Type B pancreatic cell (in vitro differentiated cells): ENCODE measurements around the gene BCO2. TPM values are rescaled to one million over a fixed set of nuclear protein-coding genes. Genes with fewer than 3 reads are reported as not detected.

ENCODE experiments used
- DNase-seq: peaks from one replicate; pipeline ENCODE4 v3.0.0; 2021; ENCODE audit warnings: mixed read lengths; ENCODE audit not compliant: unreplicated experiment; ENCODE audit errors: extremely low spot score
- H3K27ac Mint-ChIP-seq: 2 replicates; pipeline ENCODE4 v1.8.0; 2021; ENCODE audit warnings: mild to moderate bottlenecking, mixed read lengths
- H3K27me3 Mint-ChIP-seq: 2 replicates; pipeline ENCODE4 v1.8.0; 2021; ENCODE audit warnings: mixed read lengths
- H3K36me3 Mint-ChIP-seq: 2 replicates; pipeline ENCODE4 v1.8.0; 2021; ENCODE audit warnings: mixed read lengths
- H3K4me1 Mint-ChIP-seq: one replicate; pipeline ENCODE4 v1.8.0; 2021; ENCODE audit warnings: mixed read lengths; ENCODE audit not compliant: unreplicated experiment
- H3K4me3 Mint-ChIP-seq: 2 replicates; pipeline ENCODE4 v1.8.0; 2021; ENCODE audit warnings: mild to moderate bottlenecking, mixed read lengths
- H3K9me3 Mint-ChIP-seq: 2 replicates; pipeline ENCODE4 v1.8.0; 2021; ENCODE audit warnings: mixed read lengths
- CTCF ChIP-seq: fragments of 200-600 bp; sonication (generic); conservative IDR thresholded peaks from 2 replicates; pipeline ENCODE4 v1.5.0; 2021; ENCODE audit warnings: antibody characterized with exemption, mild to moderate bottlenecking
- long read RNA-seq: library from polyadenylated mRNA; unstranded; transcript quantifications from one replicate; pipeline ENCODE4 v2.0.0, GENCODE V29; 2020
- total RNA-seq: library from RNA; stranded (reverse); gene quantifications from 2 replicates; pipeline ENCODE4 v1.2.1, GENCODE V29; 2021; ENCODE audit warnings: low replicate concordance

The BCO2 gene
- 2.2 and 2.7 TPM in 2 replicates for total RNA-seq
- long read RNA-seq, partial matches to known transcripts, result 0 of 2 reads
- long read RNA-seq, other reads (novel, unspliced or antisense), result 1 of 2 reads

GRCh38 chr11:112174789-112175598, at the start of gene BCO2:
Gene BCO2 (plus strand): TSS chr11:112175512. CDS start chr11:112175602, 90 bp downstream.
- H3K36me3 Mint-ChIP-seq, result no peaks in the 10 kb centered on the region
- peaks cover 3% of the 10 kb centered on the region for H3K27me3 Mint-ChIP-seq
- no peaks in the 10 kb centered on the region for H3K9me3 Mint-ChIP-seq
- peak; percentile 73 for DNase-seq
- peak; percentile 87 for TF ChIP-seq CTCF
- peaks cover 17% of the 10 kb centered on the region for H3K4me1 Mint-ChIP-seq
- peak within 1 kb of the TSS; percentile 85 for H3K27ac Mint-ChIP-seq
- H3K4me3 Mint-ChIP-seq, result peak within 1 kb of the TSS; percentile 82

- H3K9me3 Mint-ChIP-seq, result no peaks in the 10 kb centered on the region
- H3K36me3 Mint-ChIP-seq, result no peaks in the 10 kb centered on the region
- peaks cover 9% of the 10 kb centered on the region for H3K27me3 Mint-ChIP-seq
- no peak overlapping the region for H3K27ac Mint-ChIP-seq
- H3K4me1 Mint-ChIP-seq, result peaks cover 6% of the 10 kb centered on the region
- TF ChIP-seq CTCF, result no peak
- no peak overlapping the region for H3K4me3 Mint-ChIP-seq
- DNase-seq, result no peak
Measured at GRCh38 chr11:112127056-112127455, 48.3 kb upstream of the BCO2 start.

- H3K9me3 Mint-ChIP-seq, result no peaks in the 10 kb centered on the region
- peaks cover 9% of the 10 kb centered on the region for H3K27me3 Mint-ChIP-seq
- no peak for TF ChIP-seq CTCF
- H3K4me3 Mint-ChIP-seq, result no peak overlapping the region
- peak overlapping the region; percentile 71 for H3K27ac Mint-ChIP-seq
- peaks cover 6% of the 10 kb centered on the region for H3K4me1 Mint-ChIP-seq
- no peaks in the 10 kb centered on the region for H3K36me3 Mint-ChIP-seq
- no peak for DNase-seq
Measured at GRCh38 chr11:112128483-112129121, 46.7 kb upstream of the BCO2 start.

- Mint-ChIP-seq H3K27ac (no peak overlapping the region), H3K36me3 (no peaks in the 10 kb centered on the region), H3K4me3 (no peak overlapping the region), H3K9me3 (no peaks in the 10 kb centered on the region), H3K27me3 (peaks cover 9% of the 10 kb centered on the region), H3K4me1 (peaks cover 6% of the 10 kb centered on the region)
- no peak for TF ChIP-seq CTCF
- no peak for DNase-seq
Measured at GRCh38 chr11:112129656-112130055, 45.7 kb upstream of the BCO2 start.

- Mint-ChIP-seq H3K27me3 (peaks cover 9% of the 10 kb centered on the region), H3K4me1 (peaks cover 6% of the 10 kb centered on the region), H3K36me3 (no peaks in the 10 kb centered on the region), H3K27ac (no peak overlapping the region), H3K4me3 (no peak overlapping the region), H3K9me3 (no peaks in the 10 kb centered on the region)
- no peak for TF ChIP-seq CTCF
- no peak for DNase-seq
Measured at GRCh38 chr11:112132737-112133136, 42.6 kb upstream of the BCO2 start.
